GM23338 (cell line): ENCODE measurements around the gene CPLANE2. TPM values are rescaled to one million over a fixed set of nuclear protein-coding genes. Genes with fewer than 3 reads are reported as not detected.
"Not testable (repeated sequence)": the region's sequence is repeated elsewhere in the genome, so short reads cannot be mapped to it uniquely, and the experiment has no call there.

Source experiments
- ATAC-seq: fragments of 200-7000 bp; cut with Tn5 transposase; 3 replicates; pipeline ENCODE4 v1.9.1; 2020
- DNase-seq: peaks from one replicate; pipeline ENCODE4 v3.0.0-alpha.2; 2015; ENCODE audit warnings: low spot score
- H2AFZ ChIP-seq: fragments of 200-600 bp; sonication (generic); 2 replicates; pipeline ENCODE4 v1.8.0; 2016; ENCODE audit warnings: antibody characterized with exemption, mild to moderate bottlenecking, moderate library complexity
- H3F3A ChIP-seq: fragments of 200-600 bp; sonication (generic); replicated peaks from 2 replicates; pipeline ENCODE4 v1.8.0; 2017; ENCODE audit warnings: antibody characterized with exemption, mixed run types, low read depth
- H3K27ac ChIP-seq: fragments of 200-600 bp; sonication (generic); 2 replicates; pipeline ENCODE4 v1.6.1; 2016; ENCODE audit warnings: low read depth
- H3K27me3 ChIP-seq: fragments of 200-600 bp; sonication (generic); 2 replicates; pipeline ENCODE4 v1.8.0; 2016; ENCODE audit warnings: mild to moderate bottlenecking, mixed run types, moderate library complexity; ENCODE audit not compliant: insufficient read depth
- H3K36me3 ChIP-seq: fragments of 200-600 bp; sonication (generic); 2 replicates; pipeline ENCODE4 v1.8.0; 2016; ENCODE audit warnings: mild to moderate bottlenecking; ENCODE audit not compliant: insufficient read depth
- H3K4me1 ChIP-seq: fragments of 200-600 bp; sonication (generic); 2 replicates; pipeline ENCODE4 v1.8.0; 2016; ENCODE audit warnings: mild to moderate bottlenecking, moderate library complexity; ENCODE audit not compliant: insufficient read depth
- H3K4me2 ChIP-seq: fragments of 200-600 bp; sonication (generic); 2 replicates; pipeline ENCODE4 v1.7.1; 2017; ENCODE audit warnings: mixed run types
- H3K4me3 ChIP-seq: fragments of 200-600 bp; sonication (generic); 2 replicates; pipeline ENCODE4 v1.6.1; 2016; ENCODE audit warnings: mixed run types
- H3K79me2 ChIP-seq: fragments of 200-600 bp; sonication (generic); replicated peaks from 2 replicates; pipeline ENCODE4 v1.8.0; 2017; ENCODE audit warnings: mild to moderate bottlenecking; ENCODE audit not compliant: insufficient read depth
- H3K9me2 ChIP-seq: fragments of 200-600 bp; sonication (generic); 2 replicates; pipeline ENCODE4 v1.8.0; 2017; ENCODE audit not compliant: insufficient read depth
- H4K20me1 ChIP-seq: fragments of 200-600 bp; sonication (generic); replicated peaks from 2 replicates; pipeline ENCODE4 v1.8.0; 2017; ENCODE audit warnings: mild to moderate bottlenecking; ENCODE audit not compliant: insufficient read depth
- H3K27ac Mint-ChIP-seq: 2 replicates; pipeline ENCODE4 v1.8.0; 2020; ENCODE audit warnings: inconsistent platforms, mild to moderate bottlenecking, moderate library complexity, mixed read lengths
- H3K27me3 Mint-ChIP-seq: 3 replicates; pipeline ENCODE4 v1.8.0; 2022; ENCODE audit warnings: low read depth, mild to moderate bottlenecking, moderate library complexity, mixed read lengths, inconsistent platforms; ENCODE audit not compliant: insufficient read depth, poor library complexity
- H3K36me3 Mint-ChIP-seq: 3 replicates; pipeline ENCODE4 v1.8.0; 2021; ENCODE audit warnings: low read depth, mild to moderate bottlenecking, inconsistent platforms, moderate library complexity, mixed read lengths
- H3K4me1 Mint-ChIP-seq: 3 replicates; pipeline ENCODE4 v1.8.0; 2020; ENCODE audit warnings: mild to moderate bottlenecking, inconsistent platforms, mixed read lengths
- H3K4me3 Mint-ChIP-seq: 3 replicates; pipeline ENCODE4 v1.8.0; 2021; ENCODE audit warnings: moderate library complexity, mild to moderate bottlenecking, inconsistent platforms, mixed read lengths
- H3K9me3 Mint-ChIP-seq: 3 replicates; pipeline ENCODE4 v1.8.0; 2020; ENCODE audit warnings: moderate library complexity, mild to moderate bottlenecking, inconsistent platforms, mixed read lengths
- CREB1 ChIP-seq: fragments of 250-450 bp; sonication (Bioruptor Pico); IDR thresholded peaks from 2 replicates; pipeline ENCODE4 v1.5.0; 2020; ENCODE audit warnings: low read depth, mild to moderate bottlenecking, moderate library complexity
- CTCF ChIP-seq, 2 experiments: fragments of 200-600 bp in 1 of 2; sonication (generic) in 1 of 2; conservative IDR thresholded peaks; 2 replicates each; pipeline versions ENCODE4 v1.5.1 to v1.6.1; 2016 to 2017; ENCODE audit warnings: antibody characterized with exemption in 2 of 2, low read depth in 2 of 2, mild to moderate bottlenecking in 2 of 2, moderate library complexity in 1 of 2
- EZH2 ChIP-seq: fragments of 200-600 bp; sonication (generic); IDR thresholded peaks from one replicate; pipeline ENCODE4 v1.8.0; 2017; ENCODE audit warnings: antibody characterized with exemption, mild to moderate bottlenecking, low read depth; ENCODE audit not compliant: unreplicated experiment
- JUNB ChIP-seq: IDR thresholded peaks from one replicate; pipeline ENCODE4 v1.6.1; 2016; ENCODE audit warnings: antibody characterized with exemption; ENCODE audit not compliant: unreplicated experiment
- NANOG ChIP-seq: IDR thresholded peaks from 2 replicates; pipeline ENCODE4 v1.6.1; 2016; ENCODE audit warnings: antibody characterized with exemption, borderline replicate concordance
- POLR2AphosphoS5 ChIP-seq: IDR thresholded peaks from 2 replicates; pipeline ENCODE4 v1.6.1; 2016; ENCODE audit warnings: antibody characterized with exemption, low read depth
- STAT1 ChIP-seq: IDR thresholded peaks from one replicate; pipeline ENCODE4 v1.6.1; 2016; ENCODE audit warnings: antibody characterized with exemption; ENCODE audit not compliant: unreplicated experiment
- ZNF114 ChIP-seq: fragments of 250-450 bp; sonication (Bioruptor Pico); IDR thresholded peaks from 2 replicates; pipeline ENCODE4 v1.5.0; 2020; ENCODE audit warnings: mild to moderate bottlenecking, moderate library complexity
- ZNF331 ChIP-seq: fragments of 250-450 bp; sonication (Bioruptor Pico); IDR thresholded peaks from 2 replicates; pipeline ENCODE4 v1.5.0; 2020; ENCODE audit warnings: low read depth, mild to moderate bottlenecking, moderate library complexity
- polyA plus RNA-seq: library from polyadenylated mRNA; unstranded; fragments of >200 nt; fragmentation: Nextera tagmentation; extraction: Ambion mirVana; gene quantifications from 2 replicates; pipeline ENCODE4 v1.2.1, GENCODE V29; 2016
- total RNA-seq: library from RNA; depleted of rRNA; stranded (reverse); fragments of >200 nt; shearing (Covaris generic); gene quantifications from 2 replicates; pipeline ENCODE4 v1.2.3, GENCODE V29; 2014
- TF ChIP-seq, protein P1 (sequence below): IDR thresholded peaks from 2 replicates; pipeline ENCODE4 v1.6.1; 2016; ENCODE audit warnings: antibody characterized with exemption

Gene CPLANE2
- total and polyA plus RNA-seq, 2 experiments from 2014 or later, result 0.44 to 1.8 TPM

DNA sequence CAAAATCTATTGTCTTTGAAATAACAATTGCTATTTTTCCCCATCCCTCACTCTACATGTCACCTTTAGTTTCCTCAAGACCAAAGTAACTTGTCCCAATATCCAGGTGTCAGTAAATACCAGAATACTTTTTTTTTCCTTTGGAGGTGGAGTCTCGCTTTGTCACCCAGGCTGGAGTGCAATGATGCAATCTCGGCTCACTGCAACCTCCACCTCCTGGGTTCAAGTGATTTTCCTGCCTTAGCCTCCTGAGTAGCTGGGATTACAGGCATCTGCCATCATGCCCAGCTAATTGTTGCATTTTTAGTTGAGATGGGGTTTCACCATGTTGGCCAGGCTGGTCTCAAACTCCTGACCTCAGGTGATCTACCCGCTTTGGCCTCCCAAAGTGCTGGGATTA, 20.6 kb upstream of the CPLANE2 start:
- not testable (repeated sequence) for DNase-seq, H3F3A ChIP-seq, H2AFZ ChIP-seq, H3K9me3 Mint-ChIP-seq, H3K36me3 ChIP-seq, H3K4me3 Mint-ChIP-seq, H3K27me3 Mint-ChIP-seq, H3K4me2 ChIP-seq, ATAC-seq, H3K79me2 ChIP-seq, H3K36me3 Mint-ChIP-seq, H3K9me2 ChIP-seq, H3K4me1 ChIP-seq, H3K4me3 ChIP-seq, H3K27me3 ChIP-seq
- peak overlapping the region; percentile 33 for H3K27ac Mint-ChIP-seq
- Histone ChIP-seq H4K20me1 (peaks cover 12% of the 10 kb centered on the region; the same call in 1 of the 2 replicates), H3K27ac (0 out of 2 replicates have a peak overlapping the region, but pooled peaks have one; percentile 43)
- peaks cover 18% of the 10 kb centered on the region for H3K4me1 Mint-ChIP-seq

- peak overlapping the region; percentile 49 for H3K27ac Mint-ChIP-seq
- Histone ChIP-seq H3K27me3 (no peaks in the 10 kb centered on the region), H3K4me3 (no peak overlapping the region), H3K9me2 (no peaks in the 10 kb centered on the region), H3K4me1 (peaks cover 4% of the 10 kb centered on the region; the same call in 1 of the 2 replicates), H3K27ac (no peak overlapping the region), H2AFZ (no peak overlapping the region), H3K36me3 (peaks cover 6% of the 10 kb centered on the region; the same call in 1 of the 2 replicates), H3K4me2 (no peak overlapping the region), H3K79me2 (no peaks in the 10 kb centered on the region; the same call in 1 of the 2 replicates), H4K20me1 (0 out of 2 replicates have a peak, but pooled peaks cover 8% of the 10 kb centered on the region), H3F3A (0 out of 2 replicates have a peak, but pooled peaks cover 3% of the 10 kb centered on the region)
- TF ChIP-seq EZH2 (no peak), JUNB (no peak), ZNF331 (CRISPR knock-in tag) (no peak), POLR2AphosphoS5 (no peak), NANOG (no peak)
- TF ChIP-seq, protein P1, sequence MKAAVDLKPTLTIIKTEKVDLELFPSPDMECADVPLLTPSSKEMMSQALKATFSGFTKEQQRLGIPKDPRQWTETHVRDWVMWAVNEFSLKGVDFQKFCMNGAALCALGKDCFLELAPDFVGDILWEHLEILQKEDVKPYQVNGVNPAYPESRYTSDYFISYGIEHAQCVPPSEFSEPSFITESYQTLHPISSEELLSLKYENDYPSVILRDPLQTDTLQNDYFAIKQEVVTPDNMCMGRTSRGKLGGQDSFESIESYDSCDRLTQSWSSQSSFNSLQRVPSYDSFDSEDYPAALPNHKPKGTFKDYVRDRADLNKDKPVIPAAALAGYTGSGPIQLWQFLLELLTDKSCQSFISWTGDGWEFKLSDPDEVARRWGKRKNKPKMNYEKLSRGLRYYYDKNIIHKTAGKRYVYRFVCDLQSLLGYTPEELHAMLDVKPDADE, result no peak
- no peaks in the 10 kb centered on the region for H3K27me3 Mint-ChIP-seq
- no peaks in the 10 kb centered on the region for H3K9me3 Mint-ChIP-seq
- peaks cover 2% of the 10 kb centered on the region; the same call in 2 of the 3 replicates for H3K36me3 Mint-ChIP-seq
- no peak overlapping the region for H3K4me3 Mint-ChIP-seq
- H3K4me1 Mint-ChIP-seq, result peaks cover 18% of the 10 kb centered on the region
- ATAC-seq, result no peak
- DNase-seq, result no peak
Observed at GRCh38 chr1:16256478-16256877, 19.5 kb upstream of the CPLANE2 start.

GRCh38 chr1:16254263-16254928, 17.4 kb upstream of the CPLANE2 start:
- H3F3A ChIP-seq, result peaks cover 3% of the 10 kb centered on the region; the same call in 1 of the 2 replicates
- H3K27ac ChIP-seq, result no peak overlapping the region
- Mint-ChIP-seq H3K27me3 (no peaks in the 10 kb centered on the region), H3K36me3 (peaks cover 8% of the 10 kb centered on the region; the same call in 2 of the 3 replicates), H3K4me1 (peaks cover 18% of the 10 kb centered on the region), H3K4me3 (no peak overlapping the region), H3K27ac (no peak overlapping the region), H3K9me3 (no peaks in the 10 kb centered on the region)
- H3K36me3 ChIP-seq, result peaks cover 8% of the 10 kb centered on the region; the same call in 1 of the 2 replicates
- H4K20me1 ChIP-seq, result peaks cover 12% of the 10 kb centered on the region
- H3K27me3 ChIP-seq, result no peaks in the 10 kb centered on the region
- DNase-seq (no peak), ATAC-seq (no peak)
- H3K9me2 ChIP-seq, result no peaks in the 10 kb centered on the region
- H3K79me2 ChIP-seq, result no peaks in the 10 kb centered on the region
- H3K4me2 ChIP-seq, result no peak overlapping the region
- no peak overlapping the region for H2AFZ ChIP-seq
- no peak overlapping the region for H3K4me3 ChIP-seq
- H3K4me1 ChIP-seq, result no peaks in the 10 kb centered on the region; the same call in 1 of the 2 replicates
- TF ChIP-seq JUNB (no peak), CTCF (conservative IDR thresholded peaks at IDR 0.05; ENCODE audit: low read depth in 2 of 2) (no peak), ZNF114 (no peak), STAT1 (no peak), POLR2AphosphoS5 (no peak), CREB1 (CRISPR knock-in tag) (no peak), ZNF331 (CRISPR knock-in tag) (no peak)
- TF ChIP-seq, protein P1, result no peak
